Lung microvascular endothelial cell (primary cell): ENCODE data around the gene ACOT7. TPM values are rescaled to one million over a fixed set of nuclear protein-coding genes. Genes with fewer than 3 reads are reported as not detected.

ENCODE experiments used
- DNase-seq, 2 donors: peaks; one replicate each; pipeline versions ENCODE4 v3.0.0 to v3.0.0-alpha.2; 2010; ENCODE audit warnings: low read depth in 2 of 2
- total RNA-seq: library from RNA; depleted of rRNA; stranded (reverse); fragments of >200 nt; gene quantifications from 2 replicates; pipeline ENCODE4 v1.2.1, GENCODE V29; 2014

ACOT7 gene
- total RNA-seq, 1 donor from 2014 or later: 10.7 TPM

- no peak for DNase-seq
Observed at GRCh38 chr1:6251233-6251632, 142.3 kb downstream of the ACOT7 start.

GRCh38 chr1:6249739-6250689 is 143.6 kb downstream of the ACOT7 start:
- DNase-seq: peak in 1 of 2 donors; percentile 28

DNA sequence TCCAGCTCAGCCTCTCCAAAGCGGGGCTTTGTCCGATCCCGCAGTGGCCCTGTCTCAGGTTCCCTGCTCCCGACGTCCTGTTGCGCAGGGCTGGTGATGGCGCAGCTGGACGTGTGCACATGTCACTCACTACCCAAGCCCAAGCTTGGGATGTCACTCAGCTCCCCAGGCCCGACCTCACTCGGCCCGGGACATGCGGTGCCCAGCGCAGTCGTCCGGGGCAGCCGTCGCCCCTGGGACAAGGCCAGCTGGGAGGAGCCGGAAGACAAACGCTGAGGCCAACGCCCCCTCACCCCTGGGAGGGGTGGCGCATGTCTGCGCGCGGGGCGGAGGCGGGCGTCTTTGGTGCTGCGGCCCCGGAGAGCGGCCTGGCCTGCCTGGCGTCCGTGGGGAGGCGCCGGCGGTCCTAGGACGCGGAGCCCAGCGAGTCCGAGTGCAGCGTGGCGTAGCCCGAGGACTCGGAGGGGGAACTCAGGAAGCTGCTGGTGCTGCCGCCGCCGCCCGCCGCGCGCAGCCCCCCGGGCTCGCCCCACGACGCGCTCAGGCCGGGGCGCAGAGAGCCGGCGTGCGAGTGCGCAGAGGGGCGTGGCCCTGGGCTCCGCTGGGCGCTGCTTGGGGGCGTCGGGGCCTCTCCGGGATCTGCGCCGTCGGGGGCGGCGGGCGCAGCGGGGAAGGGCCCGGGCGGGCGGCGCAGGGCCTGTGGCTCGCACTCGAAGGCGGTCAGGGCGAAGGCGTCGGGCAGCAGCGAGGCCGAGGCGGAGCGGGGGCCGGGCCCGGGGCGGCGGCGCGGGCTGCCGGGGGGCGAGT is 144.4 kb downstream of the ACOT7 start:
- peak; percentile 36 to 41 for DNase-seq

- no peak for DNase-seq
Observed at GRCh38 chr1:6248161-6248776, 145.3 kb downstream of the ACOT7 start.

- no peak for DNase-seq
Observed at GRCh38 chr1:6247651-6248050, 145.9 kb downstream of the ACOT7 start.

GRCh38 chr1:6246497-6247467 is 146.8 kb downstream of the ACOT7 start:
- DNase-seq: peak; percentile 79 to 87

GRCh38 chr1:6245869-6246496 is 147.6 kb downstream of the ACOT7 start:
- peak in 1 of 2 donors; percentile 41 for DNase-seq

DNA sequence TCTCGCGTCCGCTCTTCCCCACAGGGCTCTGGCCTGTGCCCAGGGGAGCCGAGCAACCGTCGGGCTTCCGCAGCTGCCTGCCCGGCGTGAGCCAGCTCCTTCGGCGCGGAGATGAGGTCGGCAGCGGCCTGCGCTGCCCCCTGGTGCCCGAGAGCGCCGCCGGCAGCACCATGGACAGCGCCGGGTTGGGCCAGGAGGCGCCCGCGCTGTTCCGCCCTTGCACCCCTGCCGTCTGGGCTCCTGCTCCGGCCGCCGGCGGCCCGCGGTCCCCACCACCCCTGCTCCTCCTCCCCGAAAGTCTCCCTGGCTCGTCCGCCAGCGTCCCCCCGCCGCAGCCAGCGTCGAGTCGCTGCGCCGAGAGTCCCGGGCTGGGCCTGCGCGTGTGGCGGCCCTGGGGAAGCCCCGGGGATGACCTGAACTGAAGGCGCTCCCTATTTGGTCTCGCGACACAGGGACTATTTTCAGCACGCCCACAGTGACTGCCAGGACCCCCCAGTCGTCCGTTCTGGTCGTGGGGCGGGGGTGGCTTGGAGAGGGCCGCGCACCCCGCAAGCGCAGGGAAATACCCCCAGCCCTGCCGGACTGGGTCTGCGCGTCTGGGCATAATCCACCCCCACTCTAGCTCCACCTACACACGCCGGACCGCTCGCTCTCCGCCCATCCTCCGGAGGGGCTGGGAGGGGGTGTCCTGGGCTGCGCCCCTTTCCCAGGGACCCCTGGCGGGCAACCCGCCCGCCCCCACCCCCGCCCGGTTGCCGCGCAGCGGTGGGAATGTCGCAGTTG is 148.3 kb downstream of the ACOT7 start:
- DNase-seq: peak; percentile 81 to 82

- no peak for DNase-seq
Observed at GRCh38 chr1:6244401-6245049, 149.0 kb downstream of the ACOT7 start.

- DNase-seq: no peak
Observed at GRCh38 chr1:6243993-6244392, 149.6 kb downstream of the ACOT7 start, which contains the start of gene HES3. Gene HES3 (plus strand): TSS chr1:6244179. CDS start chr1:6244366, 187 bp downstream.

GRCh38 chr1:6243053-6243834 is 150.3 kb downstream of the ACOT7 start:
- DNase-seq: no peak

- no peak for DNase-seq
Observed at GRCh38 chr1:6241887-6242740, 151.5 kb downstream of the ACOT7 start.

DNA sequence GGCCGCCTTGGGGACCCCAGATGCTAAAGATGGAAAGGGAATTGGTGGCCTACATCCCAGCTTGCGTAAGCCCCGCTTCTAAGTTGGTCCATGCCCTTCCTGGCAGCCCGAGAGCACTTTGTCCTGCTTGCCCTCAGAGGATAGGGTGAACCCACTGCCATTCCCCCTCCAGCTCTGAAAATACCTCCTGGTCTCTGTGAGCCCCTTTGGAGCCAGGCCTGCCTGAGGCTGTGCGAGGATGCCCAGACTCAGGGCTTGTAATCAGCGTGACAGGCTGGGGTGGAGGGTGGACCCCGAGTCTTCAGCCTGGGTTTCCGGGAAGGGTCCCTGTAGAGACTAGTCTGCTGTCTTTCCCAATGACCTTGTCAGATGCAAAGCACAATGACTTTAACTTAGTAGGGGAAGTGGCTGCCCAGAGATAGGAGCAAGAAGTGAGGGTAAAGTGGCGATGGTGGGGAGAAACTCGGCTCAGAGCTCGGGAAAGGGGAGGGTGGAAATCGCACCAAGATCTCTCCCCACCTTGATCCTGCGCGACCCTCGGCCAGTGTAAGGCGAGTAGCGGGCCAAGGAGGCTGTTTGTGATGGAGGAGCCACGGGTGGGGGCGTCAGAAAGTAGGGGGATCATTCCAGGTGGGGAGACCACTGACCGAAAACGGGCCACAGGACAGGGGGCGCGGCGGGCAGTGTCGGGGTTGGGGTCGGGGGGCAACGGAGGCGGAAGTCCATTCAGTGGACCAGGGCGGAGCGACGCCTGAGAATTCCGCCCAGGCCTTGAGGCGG is 152.3 kb downstream of the ACOT7 start:
- no peak for DNase-seq

- no peak for DNase-seq
Observed at GRCh38 chr1:6239950-6240768, 153.4 kb downstream of the ACOT7 start.

DNA sequence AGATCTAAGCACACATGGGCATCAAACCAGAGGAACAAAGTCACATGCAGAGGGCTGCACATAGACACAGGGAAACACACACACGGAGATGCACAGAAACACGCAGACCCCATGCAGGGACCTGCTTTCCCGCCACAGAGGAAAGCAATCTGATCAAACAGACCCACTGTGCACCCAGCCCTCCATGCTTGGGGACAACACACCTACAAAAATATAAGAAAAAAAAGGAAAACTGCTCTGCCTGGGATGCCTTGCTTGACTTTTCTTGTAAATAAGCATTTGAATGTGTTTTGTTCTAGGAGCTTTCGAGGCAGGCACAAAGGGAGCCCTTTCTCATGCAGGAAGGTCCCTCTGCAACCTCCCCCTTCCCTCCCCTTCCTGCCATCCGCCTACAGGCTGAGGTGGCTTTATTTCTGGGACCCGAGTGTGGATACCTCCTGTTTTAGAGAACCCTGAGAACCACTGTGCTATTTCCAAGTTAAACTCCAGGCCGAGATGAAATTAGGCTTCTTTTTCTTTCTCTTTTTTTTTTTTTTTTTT is 154.3 kb downstream of the ACOT7 start:
- no peak for DNase-seq
